ENCODE results near the gene HSD3B7.

HSD3B7 gene

DNA sequence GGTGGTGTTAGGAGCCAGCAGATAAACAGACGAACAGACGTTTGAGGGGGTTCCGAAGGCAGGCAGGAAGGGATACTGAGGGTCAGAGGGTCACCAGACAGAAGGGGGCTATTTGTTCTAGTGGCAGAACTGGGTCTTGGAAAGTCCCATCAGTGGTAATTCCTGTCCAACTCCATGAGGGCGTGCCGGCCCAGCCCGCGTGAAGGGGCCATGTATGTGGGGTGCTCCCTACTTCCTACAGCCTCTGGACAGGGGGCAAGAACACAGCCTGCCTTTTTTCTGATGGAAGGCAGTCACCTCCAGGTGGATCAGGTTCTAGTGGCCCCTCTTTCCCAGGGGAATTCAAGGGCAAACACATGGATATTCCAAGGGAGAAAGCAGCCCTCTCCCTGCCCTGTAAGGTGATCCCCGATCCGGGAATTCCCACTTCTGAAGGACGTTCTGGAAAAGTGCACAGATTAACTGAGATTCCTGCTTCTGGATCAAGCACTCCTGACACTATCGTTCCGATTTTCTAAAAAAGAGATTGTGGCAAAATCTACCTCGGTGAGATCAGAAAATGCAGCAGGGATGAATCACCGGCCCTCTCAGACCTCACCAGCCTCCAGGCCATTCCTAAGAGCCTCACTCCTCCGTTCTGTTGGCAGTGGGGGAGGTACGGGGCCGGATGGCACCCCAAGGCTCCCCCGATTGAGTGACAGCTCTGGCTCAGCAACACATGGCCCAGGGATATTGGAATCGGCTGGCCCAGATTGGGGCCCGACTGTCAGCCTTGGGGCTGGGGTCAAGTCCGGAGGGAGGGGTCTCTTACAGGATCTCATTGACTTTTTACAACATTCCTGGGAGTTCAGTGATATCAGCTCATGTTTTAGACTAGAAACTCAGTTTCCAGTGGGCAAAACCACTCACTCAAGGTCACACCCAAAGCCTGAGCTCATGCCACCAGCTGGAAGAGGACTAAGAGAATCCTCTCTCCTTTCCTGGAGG is 13.0 kb downstream of the HSD3B7 start:
- DNase-seq (ENCODE audit: low spot score), result no peak
- TF ChIP-seq, protein P1, sequence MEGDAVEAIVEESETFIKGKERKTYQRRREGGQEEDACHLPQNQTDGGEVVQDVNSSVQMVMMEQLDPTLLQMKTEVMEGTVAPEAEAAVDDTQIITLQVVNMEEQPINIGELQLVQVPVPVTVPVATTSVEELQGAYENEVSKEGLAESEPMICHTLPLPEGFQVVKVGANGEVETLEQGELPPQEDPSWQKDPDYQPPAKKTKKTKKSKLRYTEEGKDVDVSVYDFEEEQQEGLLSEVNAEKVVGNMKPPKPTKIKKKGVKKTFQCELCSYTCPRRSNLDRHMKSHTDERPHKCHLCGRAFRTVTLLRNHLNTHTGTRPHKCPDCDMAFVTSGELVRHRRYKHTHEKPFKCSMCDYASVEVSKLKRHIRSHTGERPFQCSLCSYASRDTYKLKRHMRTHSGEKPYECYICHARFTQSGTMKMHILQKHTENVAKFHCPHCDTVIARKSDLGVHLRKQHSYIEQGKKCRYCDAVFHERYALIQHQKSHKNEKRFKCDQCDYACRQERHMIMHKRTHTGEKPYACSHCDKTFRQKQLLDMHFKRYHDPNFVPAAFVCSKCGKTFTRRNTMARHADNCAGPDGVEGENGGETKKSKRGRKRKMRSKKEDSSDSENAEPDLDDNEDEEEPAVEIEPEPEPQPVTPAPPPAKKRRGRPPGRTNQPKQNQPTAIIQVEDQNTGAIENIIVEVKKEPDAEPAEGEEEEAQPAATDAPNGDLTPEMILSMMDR (IDR thresholded peaks at IDR 0.05; ENCODE audit: extremely low read depth, missing control alignments), result no peak

DNA sequence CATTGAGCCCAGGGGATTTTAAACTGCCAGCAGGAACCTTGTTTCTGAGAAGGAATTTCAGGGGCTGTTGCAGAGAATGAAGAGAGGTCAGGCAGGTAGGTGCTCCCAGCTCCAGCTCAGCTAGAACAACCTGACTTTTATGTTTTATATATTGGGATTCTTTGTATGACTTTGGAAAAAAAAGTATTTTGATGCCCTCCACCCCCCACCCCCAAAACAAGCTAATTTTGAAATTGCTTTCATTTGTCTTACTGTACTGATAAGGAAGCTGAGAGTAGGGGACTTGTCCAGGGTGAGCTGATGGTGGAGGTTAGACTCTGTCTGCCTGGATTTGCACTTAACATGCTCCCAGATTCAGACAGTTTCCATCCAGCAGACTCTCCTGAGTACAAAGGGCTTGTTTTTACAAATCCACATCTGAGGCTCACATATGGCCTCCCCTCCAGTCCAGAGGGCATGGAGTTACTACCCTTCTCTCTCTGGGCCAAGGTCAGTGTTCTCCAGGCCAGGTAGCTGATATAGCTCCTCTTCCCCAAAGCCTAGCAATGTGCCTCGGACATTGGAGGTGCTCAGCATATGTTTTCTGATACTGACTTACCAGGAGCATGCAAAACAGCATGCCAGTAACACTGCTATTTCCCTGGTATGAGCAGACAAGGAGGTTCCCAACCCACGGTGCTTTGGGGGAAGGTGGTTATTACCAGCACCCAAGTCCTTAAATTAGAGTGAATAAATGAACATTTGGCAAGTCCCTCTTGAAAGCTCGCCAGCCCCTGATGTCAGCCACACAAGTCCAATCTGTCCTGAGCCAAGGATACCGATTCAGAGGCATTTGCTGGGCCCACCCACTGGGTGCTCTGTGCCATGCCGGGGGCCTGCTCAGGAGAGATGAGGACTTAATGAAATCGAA is 14.1 kb downstream of the HSD3B7 start:
- no peak for DNase-seq (ENCODE audit: low spot score)
- TF ChIP-seq, protein P1 (IDR thresholded peaks at IDR 0.05; ENCODE audit: extremely low read depth, missing control alignments), result no peak

DNA sequence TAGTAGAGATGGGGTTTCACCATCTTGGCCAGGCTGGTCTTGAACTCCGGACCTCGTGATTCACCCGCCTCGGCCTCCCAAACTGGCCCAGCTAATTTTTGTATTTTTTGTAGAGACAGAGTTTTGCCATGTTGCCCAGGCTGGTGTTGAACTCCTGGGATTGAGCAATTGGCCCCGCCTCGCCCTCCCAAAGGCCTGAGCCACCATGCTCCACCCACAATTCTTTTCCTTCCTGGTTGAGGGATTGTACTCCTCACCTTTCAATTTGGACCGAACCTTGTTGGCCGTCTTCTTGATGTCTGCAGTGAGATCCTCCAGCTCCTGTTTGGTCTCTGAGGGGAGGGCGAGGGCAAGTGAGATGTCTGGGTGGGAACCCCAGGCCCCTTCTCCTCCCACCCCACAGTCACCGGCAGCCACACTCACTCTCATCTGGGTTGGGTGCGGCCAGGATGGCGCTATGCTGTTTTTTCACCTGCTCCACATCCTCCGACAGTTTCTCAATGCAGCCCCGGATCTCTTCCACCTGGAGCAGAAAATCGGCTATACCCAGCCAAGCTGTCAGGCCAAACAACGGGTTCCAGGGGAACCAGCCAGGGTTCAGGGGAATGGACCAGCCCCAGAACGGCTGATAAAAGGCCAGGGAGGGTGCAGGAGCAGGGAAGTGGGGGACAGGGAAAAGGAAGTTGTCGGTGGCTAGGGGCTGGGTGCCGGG is 15.8 kb downstream of the HSD3B7 start:
- TF ChIP-seq, protein P1 (IDR thresholded peaks at IDR 0.05; ENCODE audit: extremely low read depth, missing control alignments), result no peak
- no peak for DNase-seq (ENCODE audit: low spot score)

DNA sequence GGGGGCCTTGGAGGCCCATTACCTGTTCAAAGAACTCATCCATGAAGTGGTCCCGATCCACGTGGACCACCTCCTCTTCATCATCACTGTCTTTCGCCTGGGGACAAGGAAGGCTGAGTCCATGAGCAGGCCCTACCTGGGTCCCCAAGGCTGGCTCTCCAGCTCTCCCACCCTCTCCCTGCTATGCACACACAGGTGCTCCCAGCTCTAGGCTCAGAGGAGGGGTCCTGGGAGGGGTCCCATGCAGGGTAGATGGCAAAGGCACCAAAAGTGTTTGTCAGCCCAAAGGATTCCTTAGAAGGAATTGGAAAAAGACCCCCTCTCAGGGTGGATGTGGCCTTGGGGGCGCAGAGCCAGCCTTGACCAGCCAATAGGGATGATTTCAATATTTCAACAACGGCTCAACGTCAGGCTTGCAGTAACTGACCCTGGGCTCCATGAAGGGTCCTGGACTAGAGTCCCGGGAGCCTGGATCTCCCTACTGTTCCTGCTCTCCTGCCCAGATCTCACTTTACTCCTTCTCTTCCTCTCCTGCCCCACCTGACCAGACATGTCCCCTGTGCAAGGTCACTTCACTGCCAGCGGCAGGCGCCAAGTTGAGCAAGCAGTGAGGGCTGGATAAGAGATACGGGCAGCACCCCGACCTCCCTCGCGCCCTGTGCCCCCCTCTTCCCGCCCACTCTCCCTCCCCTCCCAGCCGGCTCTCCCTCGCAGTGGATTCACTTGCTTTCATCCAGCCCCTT is 16.7 kb downstream of the HSD3B7 start:
- no peak for DNase-seq (ENCODE audit: low spot score)
- TF ChIP-seq, protein P1 (IDR thresholded peaks at IDR 0.05; ENCODE audit: extremely low read depth, missing control alignments), result no peak

DNA sequence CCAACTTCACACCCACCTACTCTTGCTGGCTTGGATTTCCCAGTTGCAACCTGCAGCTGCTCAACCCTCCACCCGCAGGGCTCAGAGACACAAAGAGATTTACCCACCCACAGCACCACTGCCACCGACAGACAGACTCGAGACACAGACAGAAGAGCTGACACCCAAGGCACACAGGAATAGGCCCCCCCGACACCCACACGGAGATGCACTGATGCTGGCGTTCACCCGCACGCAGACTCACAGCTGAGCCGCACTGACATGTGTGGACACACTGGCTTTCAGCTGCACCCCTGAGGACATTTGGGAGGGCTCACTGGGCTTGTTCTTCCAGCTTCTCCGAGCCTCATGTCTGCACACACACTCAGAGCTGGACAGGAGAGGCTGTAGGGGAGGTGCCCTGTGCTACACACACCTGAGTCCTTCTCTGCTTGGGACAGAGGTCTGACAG is 17.3 kb downstream of the HSD3B7 start:
- TF ChIP-seq, protein P1 (IDR thresholded peaks at IDR 0.05; ENCODE audit: extremely low read depth, missing control alignments), result no peak
- no peak for DNase-seq (ENCODE audit: low spot score)

DNA sequence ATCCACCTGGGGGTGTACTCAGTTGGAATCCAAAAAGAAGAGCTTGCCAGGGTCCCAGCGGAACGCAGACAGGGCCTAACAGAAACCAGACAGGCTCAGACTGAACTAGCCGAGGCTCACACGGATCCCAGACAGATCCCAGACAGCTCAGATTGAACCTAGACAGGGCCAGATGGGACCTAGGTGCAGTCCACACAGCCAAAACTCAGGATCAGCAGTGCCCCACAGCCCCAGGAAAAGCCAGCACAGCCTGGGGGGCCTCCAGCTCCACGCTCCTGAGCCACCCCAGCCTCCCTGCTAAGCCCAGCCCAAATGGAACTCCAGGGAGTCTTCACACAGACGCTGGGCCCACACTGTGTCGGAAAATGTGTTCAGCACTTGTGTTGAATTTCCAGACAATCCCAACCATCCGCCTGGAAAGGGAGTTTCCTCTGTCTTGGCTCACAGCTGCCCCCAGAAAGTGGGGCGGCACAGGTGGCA is 17.9 kb downstream of the HSD3B7 start:
- TF ChIP-seq, protein P1 (IDR thresholded peaks at IDR 0.05; ENCODE audit: extremely low read depth, missing control alignments), result no peak
- DNase-seq (ENCODE audit: low spot score), result no peak

Data from GM20000 (cell line).